Caco-2 (cell line): ENCODE data around the gene PDE2A. TPM values are rescaled to one million over a fixed set of nuclear protein-coding genes. Genes with fewer than 3 reads are reported as not detected.

Source experiments
- BruUV-seq: library from RNA; stranded (reverse); fragments of 400-500 nt; replicated peaks from 2 replicates; lab custom pipeline; 2021; lab: Mats Ljungman, UMichigan
- CTCF ChIA-PET: fragments of 300-600 bp; sonication (Branson Sonifier 250); formaldehyde crosslinking; loops from one replicate; lab custom pipeline; 2022; ENCODE audit warnings: antibody characterized with exemption; lab: Charles Lee
- POLR2A ChIA-PET: fragments of 300-600 bp; sonication (Branson Sonifier 250); formaldehyde crosslinking; loops from one replicate; lab custom pipeline; 2022; ENCODE audit warnings: antibody characterized with exemption; lab: Charles Lee
- DNase-seq, 2 experiments: peaks; one replicate each; pipeline versions ENCODE4 v3.0.0 to v3.0.0-alpha.2; 2020 to 2022
- H3K27me3 ChIP-seq: replicated peaks from 2 replicates; pipeline ENCODE4 v1.6.0; 2011; ENCODE audit warnings: low read length; ENCODE audit not compliant: control insufficient read depth, insufficient read depth
- H3K36me3 ChIP-seq: 2 replicates; pipeline ENCODE4 v1.5.1; 2011; ENCODE audit warnings: low read length; ENCODE audit not compliant: control insufficient read depth, insufficient read depth
- H3K4me1 ChIP-seq: fragments of 250-450 bp; sonication (Bioruptor Pico); 2 replicates; pipeline ENCODE4 v1.5.1; 2020; ENCODE audit warnings: mild to moderate bottlenecking
- H3K4me3 ChIP-seq: 2 replicates; pipeline ENCODE4 v1.5.1; 2011; ENCODE audit warnings: low read depth, mild to moderate bottlenecking, control low read depth, low read length
- H3K9me3 ChIP-seq: fragments of 250-450 bp; sonication (Bioruptor Pico); 2 replicates; pipeline ENCODE4 v1.5.1; 2020; ENCODE audit warnings: mild to moderate bottlenecking, moderate library complexity
- H3K27ac Mint-ChIP-seq: one replicate; pipeline ENCODE4 v1.8.0; 2022; ENCODE audit warnings: mixed read lengths; ENCODE audit not compliant: unreplicated experiment
- H3K27me3 Mint-ChIP-seq: one replicate; pipeline ENCODE4 v1.8.0; 2022; ENCODE audit warnings: mixed read lengths; ENCODE audit not compliant: insufficient read depth, unreplicated experiment
- H3K36me3 Mint-ChIP-seq: one replicate; pipeline ENCODE4 v1.8.0; 2022; ENCODE audit warnings: mild to moderate bottlenecking, mixed read lengths; ENCODE audit not compliant: insufficient read depth, unreplicated experiment
- H3K4me1 Mint-ChIP-seq: one replicate; pipeline ENCODE4 v1.8.0; 2022; ENCODE audit warnings: low read depth, mixed read lengths; ENCODE audit not compliant: unreplicated experiment
- H3K4me3 Mint-ChIP-seq: one replicate; pipeline ENCODE4 v1.8.0; 2022; ENCODE audit warnings: mild to moderate bottlenecking, moderate library complexity, mixed read lengths; ENCODE audit not compliant: unreplicated experiment
- H3K9me3 Mint-ChIP-seq: one replicate; pipeline ENCODE4 v1.8.0; 2022; ENCODE audit warnings: mixed read lengths; ENCODE audit not compliant: unreplicated experiment
- intact Hi-C: fragments of 100-400 bp; cut with micrococcal nuclease; formaldehyde crosslinking; loops from one replicate; pipeline ENCODE4 v1.10.0; 2022; ENCODE audit not compliant: unreplicated experiment
- microRNA-seq: library from miRNA; unstranded; fragments of <30 nt; microRNA quantifications from one replicate; pipeline ENCODE4 v1.2.0, GENCODE V29; 2022
- total RNA-seq: library from RNA; stranded (reverse); gene quantifications from 2 replicates; pipeline ENCODE4 v1.2.3, GENCODE V29; 2022
- TF ChIP-seq, protein P1 (sequence below), 2 experiments: fragments of 200-600 bp in 1 of 2; IDR thresholded peaks; 1 replicate in 1 of 2; 2 replicates in 1 of 2; pipeline versions ENCODE4 v1.5.1 to v1.8.0; 2011 to 2022; ENCODE audit warnings: antibody characterized with exemption in 1 of 2, control low read depth in 1 of 2, inconsistent platforms in 1 of 2, low read depth in 1 of 2, low read length in 1 of 2, mild to moderate bottlenecking in 1 of 2, moderate library complexity in 1 of 2; ENCODE audit not compliant: insufficient read depth in 1 of 2, severe bottlenecking in 1 of 2, unreplicated experiment in 1 of 2

The PDE2A gene
- total RNA-seq, 1 experiment from 2014 or later = 1.4 TPM

- Mint-ChIP-seq H3K4me3 (no peak overlapping the region), H3K4me1 (peaks cover 12% of the 10 kb centered on the region), H3K9me3 (no peaks in the 10 kb centered on the region), H3K36me3 (no peaks in the 10 kb centered on the region), H3K27me3 (peaks cover 9% of the 10 kb centered on the region), H3K27ac (no peak overlapping the region)
- CTCF ChIA-PET = no interaction called here
- no TSS peak for BruUV-seq
- TF ChIP-seq, protein P1, sequence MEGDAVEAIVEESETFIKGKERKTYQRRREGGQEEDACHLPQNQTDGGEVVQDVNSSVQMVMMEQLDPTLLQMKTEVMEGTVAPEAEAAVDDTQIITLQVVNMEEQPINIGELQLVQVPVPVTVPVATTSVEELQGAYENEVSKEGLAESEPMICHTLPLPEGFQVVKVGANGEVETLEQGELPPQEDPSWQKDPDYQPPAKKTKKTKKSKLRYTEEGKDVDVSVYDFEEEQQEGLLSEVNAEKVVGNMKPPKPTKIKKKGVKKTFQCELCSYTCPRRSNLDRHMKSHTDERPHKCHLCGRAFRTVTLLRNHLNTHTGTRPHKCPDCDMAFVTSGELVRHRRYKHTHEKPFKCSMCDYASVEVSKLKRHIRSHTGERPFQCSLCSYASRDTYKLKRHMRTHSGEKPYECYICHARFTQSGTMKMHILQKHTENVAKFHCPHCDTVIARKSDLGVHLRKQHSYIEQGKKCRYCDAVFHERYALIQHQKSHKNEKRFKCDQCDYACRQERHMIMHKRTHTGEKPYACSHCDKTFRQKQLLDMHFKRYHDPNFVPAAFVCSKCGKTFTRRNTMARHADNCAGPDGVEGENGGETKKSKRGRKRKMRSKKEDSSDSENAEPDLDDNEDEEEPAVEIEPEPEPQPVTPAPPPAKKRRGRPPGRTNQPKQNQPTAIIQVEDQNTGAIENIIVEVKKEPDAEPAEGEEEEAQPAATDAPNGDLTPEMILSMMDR (IDR thresholded peaks at IDR 0.05; ENCODE audit: insufficient read depth in 1 of 2, low read depth in 1 of 2, low read length in 1 of 2, severe bottlenecking in 1 of 2, unreplicated experiment in 1 of 2) = no peak
- POLR2A ChIA-PET = no interaction called here
- intact Hi-C loops = no loop called here
- Histone ChIP-seq H3K4me1 (peaks cover 10% of the 10 kb centered on the region; the same call in 1 of the 2 replicates), H3K4me3 (no peak overlapping the region), H3K9me3 (0 out of 2 replicates have a peak, but pooled peaks cover 5% of the 10 kb centered on the region), H3K36me3 (no peaks in the 10 kb centered on the region), H3K27me3 (no peaks in the 10 kb centered on the region)
- no peak for DNase-seq
Observed at GRCh38 chr11:72528121-72528520, 146.1 kb downstream of the PDE2A start.

Small RNA genes lying within 50 kb of the gene (microRNA-seq; reads per million reads assigned to microRNA genes)
- 80.1 reads per million, percentile 70 among the genes with 10 or more reads in this experiment for gene MIR139

Other genes starting within 250 kb of the PDE2A start
- gene CLPB, start 239.9 kb downstream of the PDE2A start, total RNA-seq = 40.6 and 46.3 TPM in 2 replicates
- 87.1 and 102 TPM in 2 replicates for gene ARAP1, start 78.0 kb upstream of the PDE2A start, total RNA-seq
- 492 and 501 TPM in 2 replicates for gene STARD10, start 119.6 kb upstream of the PDE2A start, total RNA-seq
- 19.3 and 25.0 TPM in 2 replicates for gene ATG16L2, start 140.0 kb upstream of the PDE2A start, total RNA-seq